HCT116 (cell line): ENCODE measurements around the gene SLC6A7. TPM values are rescaled to one million over a fixed set of nuclear protein-coding genes. Genes with fewer than 3 reads are reported as not detected.

ENCODE experiments used
- ATAC-seq: fragments of 200-7000 bp; cut with Tn5 transposase; 2 replicates; pipeline ENCODE4 v1.9.1; 2020; ENCODE audit warnings: mild to moderate bottlenecking, moderate library complexity
- BruUV-seq: library from RNA; stranded (reverse); fragments of 400-500 nt; replicated peaks from 2 replicates; lab custom pipeline; 2021; lab: Mats Ljungman, UMichigan
- CTCF ChIA-PET: fragments of 300-600 bp; sonication (Branson Sonifier 250); formaldehyde crosslinking; loops from one replicate; lab custom pipeline; 2021; ENCODE audit warnings: antibody characterized with exemption; lab: Charles Lee
- POLR2A ChIA-PET: fragments of 300-600, 350-600 bp; sonication (Branson Sonifier 250); formaldehyde crosslinking; loops from one replicate; lab custom pipeline; 2021; ENCODE audit warnings: antibody characterized with exemption; lab: Charles Lee
- RAD21 ChIA-PET, 2 experiments: fragments of 300-600 bp; sonication (Branson Sonifier 250); formaldehyde crosslinking; loops; one replicate each; lab custom pipeline; 2023; ENCODE audit warnings: low total read pairs in 2 of 2; ENCODE audit not compliant: uncharacterized antibody in 2 of 2, unreplicated experiment in 2 of 2, low non-redundant PET in 1 of 2; lab: Charles Lee
- DNase-seq: peaks from one replicate; pipeline ENCODE4 v3.0.0-alpha.2; 2010; ENCODE audit warnings: low read depth, low spot score
- H2AFZ ChIP-seq: fragments of 200-600 bp; shearing (Covaris generic), sonication (generic); 2 replicates; pipeline ENCODE4 v1.6.1; 2017; ENCODE audit warnings: low read depth, mixed run types, mixed read lengths, antibody characterized with exemption, low read length; ENCODE audit not compliant: poor library complexity, severe bottlenecking
- H3K27ac ChIP-seq: 2 replicates; pipeline ENCODE4 v1.5.1; 2012; ENCODE audit warnings: low read depth, low read length
- H3K27me3 ChIP-seq: fragments of 200-600 bp; sonication (generic); 2 replicates; pipeline ENCODE4 v1.6.1; 2016; ENCODE audit warnings: mixed run types, low read length, mixed read lengths; ENCODE audit not compliant: insufficient read depth
- H3K36me3 ChIP-seq, 2 experiments: fragments of 200-500 bp in 1 of 2; fragments of 200-600 bp in 1 of 2; sonication (Bioruptor generic) in 1 of 2; sonication (generic) in 1 of 2; 2 replicates each; pipeline versions ENCODE4 v1.5.1 to v1.6.1; 2014 to 2016; ENCODE audit warnings: low read length in 2 of 2, inconsistent platforms in 1 of 2, mixed read lengths in 1 of 2, mixed run types in 1 of 2; ENCODE audit not compliant: insufficient read depth in 2 of 2, control insufficient read depth in 1 of 2
- H3K4me1 ChIP-seq, 2 experiments: fragments of 200-600 bp in 1 of 2; sonication (generic) in 1 of 2; 2 replicates each; pipeline versions ENCODE4 v1.5.1 to v1.6.1; 2012 to 2017; ENCODE audit warnings: low read length in 2 of 2, inconsistent platforms in 1 of 2, mild to moderate bottlenecking in 1 of 2, mixed read lengths in 1 of 2, mixed run types in 1 of 2, moderate library complexity in 1 of 2; ENCODE audit not compliant: insufficient read depth in 2 of 2, control insufficient read depth in 1 of 2
- H3K4me2 ChIP-seq: fragments of 200-600 bp; sonication (generic); 2 replicates; pipeline ENCODE4 v1.6.1; 2017; ENCODE audit warnings: mixed run types, low read length, mixed read lengths
- H3K4me3 ChIP-seq, 2 experiments: fragments of 200-600 bp in 1 of 2; sonication (generic) in 1 of 2; replicated peaks in 1 of 2; 2 replicates each; pipeline ENCODE4 v1.5.1; 2011 to 2016; ENCODE audit warnings: low read length in 2 of 2, control low read depth in 1 of 2, low read depth in 1 of 2, mild to moderate bottlenecking in 1 of 2, mixed read lengths in 1 of 2, mixed run types in 1 of 2
- H3K79me2 ChIP-seq: fragments of 200-600 bp; sonication (generic); 2 replicates; pipeline ENCODE4 v1.6.1; 2017; ENCODE audit warnings: mild to moderate bottlenecking, mixed run types, low read length, moderate library complexity, mixed read lengths; ENCODE audit not compliant: insufficient read depth
- H3K9ac ChIP-seq: fragments of 200-600 bp; sonication (generic); 2 replicates; pipeline ENCODE4 v1.6.1; 2016; ENCODE audit warnings: low read length, mixed read lengths
- H3K9me2 ChIP-seq: fragments of 200-600 bp; sonication (generic), shearing (Covaris generic); 2 replicates; pipeline ENCODE4 v1.6.1; 2017; ENCODE audit warnings: mixed run types, mild to moderate bottlenecking, moderate library complexity; ENCODE audit not compliant: insufficient read depth
- H3K9me3 ChIP-seq, 2 experiments: fragments of 200-500 bp in 1 of 2; fragments of 200-600 bp in 1 of 2; sonication (Bioruptor generic) in 1 of 2; sonication (generic) in 1 of 2; 2 replicates each; pipeline ENCODE4 v1.6.1; 2014 to 2017; ENCODE audit warnings: low read length in 2 of 2, mixed read lengths in 2 of 2, inconsistent platforms in 1 of 2, low read depth in 1 of 2, mild to moderate bottlenecking in 1 of 2, mixed run types in 1 of 2, moderate library complexity in 1 of 2; ENCODE audit not compliant: control insufficient read depth in 1 of 2, insufficient read depth in 1 of 2
- H4K20me1 ChIP-seq: fragments of 200-600 bp; sonication (generic), shearing (Covaris generic); 2 replicates; pipeline ENCODE4 v1.6.1; 2017; ENCODE audit warnings: mixed run types, mild to moderate bottlenecking, moderate library complexity; ENCODE audit not compliant: insufficient read depth
- CEBPB ChIP-seq: IDR thresholded peaks from 2 replicates; pipeline ENCODE4 v1.6.1; 2012; ENCODE audit warnings: low read depth
- EGR1 ChIP-seq: IDR thresholded peaks from 2 replicates; pipeline ENCODE4 v1.6.1; 2012; ENCODE audit warnings: low read depth
- EZH2 ChIP-seq: fragments of 200-600 bp; sonication (generic); IDR thresholded peaks from 2 replicates; pipeline ENCODE4 v1.6.1; 2017; ENCODE audit warnings: antibody characterized with exemption, mixed run types
- EZH2phosphoT487 ChIP-seq: fragments of 200-600 bp; IDR thresholded peaks from 2 replicates; pipeline ENCODE4 v1.6.1; 2018; ENCODE audit warnings: antibody characterized with exemption, borderline replicate concordance
- FOSL1 ChIP-seq: IDR thresholded peaks from 2 replicates; pipeline ENCODE4 v1.6.1; 2012; ENCODE audit warnings: low read depth
- JUND ChIP-seq: IDR thresholded peaks from 2 replicates; pipeline ENCODE4 v1.6.1; 2012
- POLR2A ChIP-seq: IDR thresholded peaks from 2 replicates; pipeline ENCODE4 v1.7.0; 2011; ENCODE audit warnings: borderline replicate concordance; ENCODE audit not compliant: insufficient read depth, insufficient read length; ENCODE audit errors: extremely low read depth
- POLR2AphosphoS5 ChIP-seq: IDR thresholded peaks from 2 replicates; pipeline ENCODE4 v1.6.1; 2011; ENCODE audit warnings: mild to moderate bottlenecking, low read depth, low read length, moderate library complexity
- SIN3A ChIP-seq: IDR thresholded peaks from 2 replicates; pipeline ENCODE4 v1.6.1; 2012; ENCODE audit warnings: low read depth
- SP1 ChIP-seq: IDR thresholded peaks from 2 replicates; pipeline ENCODE4 v1.6.1; 2012; ENCODE audit warnings: low read depth
- TCF7L2 ChIP-seq: IDR thresholded peaks from 2 replicates; pipeline ENCODE4 v1.7.0; 2011; ENCODE audit warnings: borderline replicate concordance, inconsistent platforms; ENCODE audit not compliant: insufficient read depth, insufficient read length; ENCODE audit errors: extremely low read depth
- ZFX ChIP-seq: fragments of 450-650 bp; IDR thresholded peaks from 2 replicates; pipeline ENCODE4 v1.6.1; 2017
- ZNF274 ChIP-seq: fragments of 200-500 bp; sonication (Bioruptor generic); IDR thresholded peaks from 2 replicates; pipeline ENCODE4 v1.6.1; 2014; ENCODE audit warnings: mild to moderate bottlenecking, low read depth, low read length, inconsistent platforms
- intact Hi-C: fragments of 100-400 bp; cut with micrococcal nuclease; formaldehyde crosslinking; loops from 2 replicates; pipeline ENCODE4 v1.10.0; 2022
- total RNA-seq: library from RNA; stranded (reverse); gene quantifications from one replicate; pipeline ENCODE4 v1.2.1, GENCODE V29; 2021; ENCODE audit not compliant: unreplicated experiment
- TF ChIP-seq, protein P1 (sequence below), 3 experiments: fragments of 200-600 bp in 1 of 3; sonication (generic) in 1 of 3; IDR thresholded peaks in 2 of 3; conservative IDR thresholded peaks in 1 of 3; 2 replicates each; pipeline ENCODE4 v1.5.1; 2012 to 2017; ENCODE audit warnings: low read depth in 2 of 3, low read length in 2 of 3, antibody characterized with exemption in 1 of 3, borderline replicate concordance in 1 of 3, control low read depth in 1 of 3, mild to moderate bottlenecking in 1 of 3, mixed read lengths in 1 of 3, mixed run types in 1 of 3, moderate library complexity in 1 of 3; ENCODE audit not compliant: insufficient read depth in 1 of 3
- TF ChIP-seq, protein P2 (sequence below): IDR thresholded peaks from 2 replicates; pipeline ENCODE4 v1.6.1; 2012

The SLC6A7 gene
- total RNA-seq, 1 experiment from 2014 or later = not detected

DNA sequence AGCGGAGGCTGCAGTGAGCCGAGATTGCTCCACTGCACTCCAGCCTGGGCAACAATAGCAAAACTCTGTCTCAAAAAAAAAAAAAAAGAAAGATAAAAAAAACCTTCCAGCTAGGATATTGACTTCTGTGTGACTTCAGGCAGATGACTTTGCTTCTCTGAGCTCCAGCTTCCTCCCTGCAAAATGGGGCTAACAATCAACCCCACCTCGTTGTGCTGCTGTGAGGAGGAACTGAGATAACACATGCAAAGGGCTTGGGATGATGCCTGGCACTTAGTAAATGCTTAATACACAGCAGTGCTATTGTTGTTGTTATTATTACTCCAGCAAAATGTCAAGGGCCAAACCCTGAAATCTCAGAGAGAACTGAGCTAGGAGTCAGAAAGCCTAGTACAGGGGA lies 26.8 kb upstream of the SLC6A7 start:
- BruUV-seq = no TSS peak
- Histone ChIP-seq H3K27ac (no peak overlapping the region), H4K20me1 (no peaks in the 10 kb centered on the region), H2AFZ (no peak overlapping the region), H3K27me3 (no peaks in the 10 kb centered on the region), H3K79me2 (no peaks in the 10 kb centered on the region), H3K9ac (no peak overlapping the region), H3K4me3 (no peak overlapping the region), H3K9me2 (no peaks in the 10 kb centered on the region), H3K36me3 (no peaks in the 10 kb centered on the region), H3K9me3 (no peaks in the 10 kb centered on the region), H3K4me2 (no peak overlapping the region), H3K4me1 (peaks cover 3 to 19% of the 10 kb centered on the region in 2 experiments; a peak in 3 of 4 replicates)
- ATAC-seq (no peak), DNase-seq (no peak)
- ChIA-PET CTCF (interaction anchor here (1.1 to 2.6 kb wide), 3 partner anchors 9 to 274 kb away, joined by 3 to 10 read pairs (median 3); no protein-coding TSS in a partner anchor), RAD21 (no interaction called here), POLR2A (interaction anchor here (0.8 kb wide), 1 partner anchor 287 kb away, joined by 3 read pairs; no protein-coding TSS in a partner anchor)
- TF ChIP-seq SP1 (no peak), EZH2phosphoT487 (no peak), TCF7L2 (no peak), POLR2A (no peak), FOSL1 (no peak), EGR1 (no peak), POLR2AphosphoS5 (no peak), ZNF274 (no peak), ZFX (no peak), CEBPB (no peak), EZH2 (no peak), SIN3A (no peak), JUND (no peak)
- TF ChIP-seq, protein P1, sequence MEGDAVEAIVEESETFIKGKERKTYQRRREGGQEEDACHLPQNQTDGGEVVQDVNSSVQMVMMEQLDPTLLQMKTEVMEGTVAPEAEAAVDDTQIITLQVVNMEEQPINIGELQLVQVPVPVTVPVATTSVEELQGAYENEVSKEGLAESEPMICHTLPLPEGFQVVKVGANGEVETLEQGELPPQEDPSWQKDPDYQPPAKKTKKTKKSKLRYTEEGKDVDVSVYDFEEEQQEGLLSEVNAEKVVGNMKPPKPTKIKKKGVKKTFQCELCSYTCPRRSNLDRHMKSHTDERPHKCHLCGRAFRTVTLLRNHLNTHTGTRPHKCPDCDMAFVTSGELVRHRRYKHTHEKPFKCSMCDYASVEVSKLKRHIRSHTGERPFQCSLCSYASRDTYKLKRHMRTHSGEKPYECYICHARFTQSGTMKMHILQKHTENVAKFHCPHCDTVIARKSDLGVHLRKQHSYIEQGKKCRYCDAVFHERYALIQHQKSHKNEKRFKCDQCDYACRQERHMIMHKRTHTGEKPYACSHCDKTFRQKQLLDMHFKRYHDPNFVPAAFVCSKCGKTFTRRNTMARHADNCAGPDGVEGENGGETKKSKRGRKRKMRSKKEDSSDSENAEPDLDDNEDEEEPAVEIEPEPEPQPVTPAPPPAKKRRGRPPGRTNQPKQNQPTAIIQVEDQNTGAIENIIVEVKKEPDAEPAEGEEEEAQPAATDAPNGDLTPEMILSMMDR (IDR thresholded peaks at IDR 0.05 in 2 of 3, conservative IDR thresholded peaks at IDR 0.05 in 1 of 3; ENCODE audit: borderline replicate concordance in 1 of 3, insufficient read depth in 1 of 3, low read depth in 2 of 3, low read length in 2 of 3) = no peak
- TF ChIP-seq, protein P2, sequence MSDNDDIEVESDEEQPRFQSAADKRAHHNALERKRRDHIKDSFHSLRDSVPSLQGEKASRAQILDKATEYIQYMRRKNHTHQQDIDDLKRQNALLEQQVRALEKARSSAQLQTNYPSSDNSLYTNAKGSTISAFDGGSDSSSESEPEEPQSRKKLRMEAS = no peak
- intact Hi-C loops = no loop called here
